HEK293 (cell line): ENCODE measurements around the gene CARD10.

Experiments used
- CTCF ChIA-PET: fragments of 350-600 bp; formaldehyde crosslinking; extraction: SDS; loops from one replicate; lab custom pipeline; 2021; ENCODE audit warnings: antibody characterized with exemption; lab: Yijun Ruan, JAX
- POLR2A ChIA-PET: fragments of 300-600 bp; formaldehyde crosslinking; extraction: SDS; loops from one replicate; lab custom pipeline; 2020; ENCODE audit warnings: antibody characterized with exemption, inconsistent platforms; lab: Yijun Ruan, JAX
- H3K27ac ChIP-seq: fragments of 200-500 bp; sonication (Bioruptor generic); 2 replicates; pipeline ENCODE4 v1.5.1; 2014; ENCODE audit warnings: low read depth, low read length, control low read depth, inconsistent platforms; ENCODE audit errors: extremely low read depth
- H3K36me3 ChIP-seq, 2 experiments: fragments of 200-500 bp in 1 of 2; sonication (Bioruptor generic) in 1 of 2; 1 replicate in 1 of 2; 2 replicates in 1 of 2; pipeline ENCODE4 v1.5.1; 2014 to 2017; ENCODE audit warnings: inconsistent platforms in 2 of 2, low read length in 2 of 2; ENCODE audit not compliant: control insufficient read depth in 2 of 2, insufficient read depth in 1 of 2
- H3K4me1 ChIP-seq: fragments of 200-500 bp; sonication (Bioruptor generic); 2 replicates; pipeline ENCODE4 v1.5.1; 2014; ENCODE audit warnings: mild to moderate bottlenecking, low read length, inconsistent platforms; ENCODE audit not compliant: control insufficient read depth, insufficient read depth
- H3K4me3 ChIP-seq: 2 replicates; pipeline ENCODE4 v1.5.1; 2011; ENCODE audit warnings: low read depth, mild to moderate bottlenecking, control low read depth, low read length, moderate library complexity
- H3K9me3 ChIP-seq: fragments of 200-500 bp; sonication (Bioruptor generic); 2 replicates; pipeline ENCODE4 v1.5.1; 2014; ENCODE audit warnings: low read depth, low read length, inconsistent platforms; ENCODE audit not compliant: control insufficient read depth, insufficient read depth
- GLI2 ChIP-seq: fragments of 450-650 bp; formaldehyde crosslinking; IDR thresholded peaks from 2 replicates; pipeline ENCODE4; 2017; ENCODE audit warnings: missing biosample characterization, missing genetic modification characterization, low read depth, borderline replicate concordance
- GLIS1 ChIP-seq: fragments of 450-650 bp; formaldehyde crosslinking; IDR thresholded peaks from 2 replicates; pipeline ENCODE4 v1.5.1; 2016; ENCODE audit warnings: missing biosample characterization, missing genetic modification characterization
- MEIS1 ChIP-seq: sonication (generic); formaldehyde crosslinking; IDR thresholded peaks from 2 replicates; pipeline ENCODE4 v1.8.1; 2022; ENCODE audit warnings: missing genetic modification reagents, mild to moderate bottlenecking, borderline replicate concordance
- ZBTB1 ChIP-seq: fragments of 450-650 bp; formaldehyde crosslinking; IDR thresholded peaks from 2 replicates; pipeline ENCODE4 v1.5.1; 2016; ENCODE audit warnings: missing biosample characterization, missing genetic modification characterization
- ZBTB8A ChIP-seq: fragments of 450-650 bp; formaldehyde crosslinking; IDR thresholded peaks from 2 replicates; pipeline ENCODE4 v1.5.1; 2016; ENCODE audit warnings: missing biosample characterization, missing genetic modification characterization
- ZIC2 ChIP-seq: fragments of 450-650 bp; formaldehyde crosslinking; IDR thresholded peaks from 2 replicates; pipeline ENCODE4 v1.5.1; 2016; ENCODE audit warnings: missing biosample characterization, missing genetic modification characterization
- ZNF211 ChIP-seq: fragments of 450-650 bp; formaldehyde crosslinking; IDR thresholded peaks from 2 replicates; pipeline ENCODE4 v1.5.1; 2016; ENCODE audit warnings: low read depth, missing biosample characterization, missing genetic modification characterization
- ZNF223 ChIP-seq: fragments of 450-650 bp; formaldehyde crosslinking; IDR thresholded peaks from 2 replicates; pipeline ENCODE4 v1.5.1; 2016; ENCODE audit warnings: missing biosample characterization, missing genetic modification characterization
- ZNF239 ChIP-seq: fragments of 450-650 bp; formaldehyde crosslinking; IDR thresholded peaks from 2 replicates; pipeline ENCODE4 v1.5.1; 2016; ENCODE audit warnings: missing biosample characterization, missing genetic modification characterization
- ZNF366 ChIP-seq: fragments of 450-650 bp; formaldehyde crosslinking; conservative IDR thresholded peaks from 2 replicates; pipeline ENCODE4 v1.5.1; 2016; ENCODE audit warnings: missing biosample characterization, missing genetic modification characterization
- ZNF426 ChIP-seq: fragments of 450-650 bp; formaldehyde crosslinking; IDR thresholded peaks from 2 replicates; pipeline ENCODE4 v1.5.1; 2017; ENCODE audit warnings: missing biosample characterization, missing genetic modification characterization, mild to moderate bottlenecking, inconsistent platforms, moderate library complexity
- ZNF514 ChIP-seq: fragments of 450-650 bp; formaldehyde crosslinking; IDR thresholded peaks from 2 replicates; pipeline ENCODE4 v1.5.1; 2016; ENCODE audit warnings: missing biosample characterization, missing genetic modification characterization
- ZNF521 ChIP-seq: fragments of 450-650 bp; formaldehyde crosslinking; IDR thresholded peaks from 2 replicates; pipeline ENCODE4 v1.5.1; 2017; ENCODE audit warnings: missing biosample characterization, mild to moderate bottlenecking, missing genetic modification characterization
- ZNF677 ChIP-seq: fragments of 450-650 bp; IDR thresholded peaks from 2 replicates; pipeline ENCODE4 v1.5.0; 2018; ENCODE audit warnings: missing biosample characterization, mild to moderate bottlenecking, missing genetic modification characterization, moderate library complexity
- ZNF830 ChIP-seq: fragments of 450-650 bp; IDR thresholded peaks from 2 replicates; pipeline ENCODE4 v1.5.0; 2018; ENCODE audit warnings: missing biosample characterization, missing genetic modification characterization, low read depth, mild to moderate bottlenecking, moderate library complexity
- TF ChIP-seq, protein P1 (sequence below): fragments of 450-650 bp; formaldehyde crosslinking; IDR thresholded peaks from 2 replicates; pipeline ENCODE4 v1.5.1; 2016; ENCODE audit warnings: missing biosample characterization, missing genetic modification characterization
- TF ChIP-seq, protein P2 (sequence below): fragments of 450-650 bp; formaldehyde crosslinking; IDR thresholded peaks from 2 replicates; pipeline ENCODE4 v1.5.1; 2016; ENCODE audit warnings: missing biosample characterization, missing genetic modification characterization, borderline replicate concordance
- TF ChIP-seq, protein P3 (sequence below): fragments of 450-650 bp; IDR thresholded peaks from 2 replicates; pipeline ENCODE4 v1.5.1; 2018; ENCODE audit warnings: missing biosample characterization, missing genetic modification characterization
- TF ChIP-seq, protein P4 (sequence below): fragments of 450-650 bp; formaldehyde crosslinking; IDR thresholded peaks from 2 replicates; pipeline ENCODE4 v1.5.1; 2016; ENCODE audit warnings: missing biosample characterization, missing genetic modification characterization

Gene CARD10

DNA sequence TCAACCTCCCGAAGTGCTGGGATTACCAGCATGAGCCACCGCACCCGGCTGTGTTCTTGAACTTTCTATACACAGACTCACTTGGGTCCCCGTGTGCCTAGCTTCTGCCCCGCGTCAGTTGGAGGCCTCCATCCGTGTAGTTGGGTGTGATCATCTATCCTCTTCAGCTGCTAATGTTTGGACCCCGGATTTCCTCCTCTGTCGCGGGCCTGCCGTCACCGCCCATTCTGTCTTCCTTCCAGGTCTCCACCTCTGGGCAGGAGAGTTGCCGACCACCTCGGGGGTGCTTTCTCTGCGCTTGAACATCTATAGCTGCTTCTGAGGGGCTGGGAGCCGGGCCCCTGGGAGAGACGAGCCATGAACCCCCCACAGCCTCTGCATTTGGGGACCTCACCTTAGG is 46.6 kb upstream of the CARD10 start (continued):
- TF ChIP-seq, protein P1, sequence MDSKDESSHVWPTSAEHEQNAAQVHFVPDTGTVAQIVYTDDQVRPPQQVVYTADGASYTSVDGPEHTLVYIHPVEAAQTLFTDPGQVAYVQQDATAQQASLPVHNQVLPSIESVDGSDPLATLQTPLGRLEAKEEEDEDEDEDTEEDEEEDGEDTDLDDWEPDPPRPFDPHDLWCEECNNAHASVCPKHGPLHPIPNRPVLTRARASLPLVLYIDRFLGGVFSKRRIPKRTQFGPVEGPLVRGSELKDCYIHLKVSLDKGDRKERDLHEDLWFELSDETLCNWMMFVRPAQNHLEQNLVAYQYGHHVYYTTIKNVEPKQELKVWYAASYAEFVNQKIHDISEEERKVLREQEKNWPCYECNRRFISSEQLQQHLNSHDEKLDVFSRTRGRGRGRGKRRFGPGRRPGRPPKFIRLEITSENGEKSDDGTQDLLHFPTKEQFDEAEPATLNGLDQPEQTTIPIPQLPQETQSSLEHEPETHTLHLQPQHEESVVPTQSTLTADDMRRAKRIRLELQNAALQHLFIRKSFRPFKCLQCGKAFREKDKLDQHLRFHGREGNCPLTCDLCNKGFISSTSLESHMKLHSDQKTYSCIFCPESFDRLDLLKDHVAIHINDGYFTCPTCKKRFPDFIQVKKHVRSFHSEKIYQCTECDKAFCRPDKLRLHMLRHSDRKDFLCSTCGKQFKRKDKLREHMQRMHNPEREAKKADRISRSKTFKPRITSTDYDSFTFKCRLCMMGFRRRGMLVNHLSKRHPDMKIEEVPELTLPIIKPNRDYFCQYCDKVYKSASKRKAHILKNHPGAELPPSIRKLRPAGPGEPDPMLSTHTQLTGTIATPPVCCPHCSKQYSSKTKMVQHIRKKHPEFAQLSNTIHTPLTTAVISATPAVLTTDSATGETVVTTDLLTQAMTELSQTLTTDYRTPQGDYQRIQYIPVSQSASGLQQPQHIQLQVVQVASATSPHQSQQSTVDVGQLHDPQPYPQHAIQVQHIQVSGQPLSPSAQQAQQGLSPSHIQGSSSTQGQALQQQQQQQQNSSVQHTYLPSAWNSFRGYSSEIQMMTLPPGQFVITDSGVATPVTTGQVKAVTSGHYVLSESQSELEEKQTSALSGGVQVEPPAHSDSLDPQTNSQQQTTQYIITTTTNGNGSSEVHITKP (tag by site-specific recombination) = no peak
- TF ChIP-seq ZNF514 = no peak
- TF ChIP-seq, protein P2, sequence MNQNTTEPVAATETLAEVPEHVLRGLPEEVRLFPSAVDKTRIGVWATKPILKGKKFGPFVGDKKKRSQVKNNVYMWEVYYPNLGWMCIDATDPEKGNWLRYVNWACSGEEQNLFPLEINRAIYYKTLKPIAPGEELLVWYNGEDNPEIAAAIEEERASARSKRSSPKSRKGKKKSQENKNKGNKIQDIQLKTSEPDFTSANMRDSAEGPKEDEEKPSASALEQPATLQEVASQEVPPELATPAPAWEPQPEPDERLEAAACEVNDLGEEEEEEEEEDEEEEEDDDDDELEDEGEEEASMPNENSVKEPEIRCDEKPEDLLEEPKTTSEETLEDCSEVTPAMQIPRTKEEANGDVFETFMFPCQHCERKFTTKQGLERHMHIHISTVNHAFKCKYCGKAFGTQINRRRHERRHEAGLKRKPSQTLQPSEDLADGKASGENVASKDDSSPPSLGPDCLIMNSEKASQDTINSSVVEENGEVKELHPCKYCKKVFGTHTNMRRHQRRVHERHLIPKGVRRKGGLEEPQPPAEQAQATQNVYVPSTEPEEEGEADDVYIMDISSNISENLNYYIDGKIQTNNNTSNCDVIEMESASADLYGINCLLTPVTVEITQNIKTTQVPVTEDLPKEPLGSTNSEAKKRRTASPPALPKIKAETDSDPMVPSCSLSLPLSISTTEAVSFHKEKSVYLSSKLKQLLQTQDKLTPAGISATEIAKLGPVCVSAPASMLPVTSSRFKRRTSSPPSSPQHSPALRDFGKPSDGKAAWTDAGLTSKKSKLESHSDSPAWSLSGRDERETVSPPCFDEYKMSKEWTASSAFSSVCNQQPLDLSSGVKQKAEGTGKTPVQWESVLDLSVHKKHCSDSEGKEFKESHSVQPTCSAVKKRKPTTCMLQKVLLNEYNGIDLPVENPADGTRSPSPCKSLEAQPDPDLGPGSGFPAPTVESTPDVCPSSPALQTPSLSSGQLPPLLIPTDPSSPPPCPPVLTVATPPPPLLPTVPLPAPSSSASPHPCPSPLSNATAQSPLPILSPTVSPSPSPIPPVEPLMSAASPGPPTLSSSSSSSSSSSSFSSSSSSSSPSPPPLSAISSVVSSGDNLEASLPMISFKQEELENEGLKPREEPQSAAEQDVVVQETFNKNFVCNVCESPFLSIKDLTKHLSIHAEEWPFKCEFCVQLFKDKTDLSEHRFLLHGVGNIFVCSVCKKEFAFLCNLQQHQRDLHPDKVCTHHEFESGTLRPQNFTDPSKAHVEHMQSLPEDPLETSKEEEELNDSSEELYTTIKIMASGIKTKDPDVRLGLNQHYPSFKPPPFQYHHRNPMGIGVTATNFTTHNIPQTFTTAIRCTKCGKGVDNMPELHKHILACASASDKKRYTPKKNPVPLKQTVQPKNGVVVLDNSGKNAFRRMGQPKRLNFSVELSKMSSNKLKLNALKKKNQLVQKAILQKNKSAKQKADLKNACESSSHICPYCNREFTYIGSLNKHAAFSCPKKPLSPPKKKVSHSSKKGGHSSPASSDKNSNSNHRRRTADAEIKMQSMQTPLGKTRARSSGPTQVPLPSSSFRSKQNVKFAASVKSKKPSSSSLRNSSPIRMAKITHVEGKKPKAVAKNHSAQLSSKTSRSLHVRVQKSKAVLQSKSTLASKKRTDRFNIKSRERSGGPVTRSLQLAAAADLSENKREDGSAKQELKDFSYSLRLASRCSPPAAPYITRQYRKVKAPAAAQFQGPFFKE (tag by site-specific recombination) = no peak

DNA sequence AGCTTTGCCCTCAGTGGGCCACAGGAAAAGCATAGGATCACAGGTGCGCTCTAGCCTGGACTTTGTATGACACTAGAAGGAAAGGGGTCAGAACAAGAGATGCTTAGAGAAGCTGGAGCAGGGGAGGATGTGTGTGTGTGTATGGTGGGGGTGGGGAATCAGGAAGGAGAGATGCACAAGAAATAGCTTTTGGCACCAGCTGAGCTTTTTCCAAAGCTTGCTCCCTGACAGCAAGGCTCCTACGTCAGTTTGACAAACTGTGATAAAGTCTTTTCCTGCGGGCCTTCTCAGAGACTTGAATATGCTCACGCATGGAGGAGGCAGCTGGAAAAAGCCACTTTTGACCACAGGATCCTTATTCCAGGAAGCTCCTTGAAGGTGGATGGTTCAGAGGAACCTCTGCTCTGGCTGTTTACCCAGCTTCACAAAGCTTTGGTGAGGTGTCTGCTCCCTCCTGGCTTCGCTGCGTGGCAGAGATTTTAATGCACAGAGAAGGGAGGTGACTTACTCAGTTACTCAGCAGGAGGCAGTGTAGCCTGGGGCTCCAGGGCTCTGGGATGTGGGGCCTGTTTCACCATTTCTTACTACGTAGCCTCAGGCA is 45.0 kb upstream of the CARD10 start:
- no peak overlapping the region for H3K27ac ChIP-seq
- ChIA-PET POLR2A (interaction anchor here (1.0 to 3.2 kb wide), 7 partner anchors 8 to 44 kb away, joined by 3 to 21 read pairs (median 5); partner anchors contain the start of gene GGA1), CTCF (interaction anchor here (0.5 to 10.7 kb wide), 12 partner anchors 9 to 401 kb away, joined by 3 to 608 read pairs (median 6); no protein-coding TSS in a partner anchor)

DNA sequence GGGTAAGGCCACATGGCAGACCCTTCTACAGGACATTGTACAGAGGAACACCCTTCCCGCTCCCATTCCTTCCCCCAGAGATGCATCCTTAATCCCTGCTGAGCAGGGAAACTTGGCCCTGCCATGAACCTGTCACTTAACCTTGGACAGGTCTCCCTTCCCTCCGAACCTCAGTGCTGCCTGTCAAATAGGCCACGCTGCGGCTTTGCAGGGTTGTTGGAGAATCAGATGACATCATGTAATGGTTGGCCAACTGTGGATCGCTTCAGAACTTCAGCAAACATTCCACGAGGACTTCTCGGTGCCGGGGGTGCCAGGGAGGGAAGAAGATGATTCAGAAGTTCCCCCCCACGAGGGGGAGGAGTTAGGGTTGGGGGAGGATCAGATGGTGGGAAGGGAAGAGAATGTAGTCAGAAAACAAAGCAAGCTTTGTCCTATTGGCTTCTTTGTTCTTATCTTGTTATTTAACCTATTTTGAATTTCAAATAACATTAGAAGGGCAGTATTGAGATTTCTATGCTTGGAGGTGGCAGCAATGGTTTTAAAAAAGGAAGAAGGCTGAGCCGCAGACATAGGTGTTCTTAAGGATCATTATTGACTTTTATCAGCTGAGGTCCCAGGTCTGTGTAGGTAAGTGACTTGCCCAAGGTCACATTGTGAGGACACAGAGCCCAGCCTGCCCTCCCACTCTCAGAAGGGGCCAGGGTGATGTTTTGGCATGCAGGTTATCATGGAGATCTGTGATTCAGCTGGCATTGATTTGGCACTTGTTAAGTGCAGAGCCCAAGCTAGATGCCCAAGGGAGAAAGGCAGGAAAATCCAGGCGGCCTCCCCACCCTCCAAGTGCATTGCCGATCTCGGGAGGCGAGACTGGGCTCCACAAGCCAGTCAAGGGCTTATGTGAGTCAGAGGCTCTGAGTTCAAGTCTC is 44.2 kb upstream of the CARD10 start:
- Histone ChIP-seq H3K9me3 (no peaks in the 10 kb centered on the region), H3K4me1 (peaks cover 12% of the 10 kb centered on the region), H3K36me3 (peaks cover 0 to 40% of the 10 kb centered on the region in 2 experiments; a peak in 2 of 3 replicates), H3K4me3 (no peak overlapping the region), H3K27ac (peak overlapping the region; percentile 37)
- ChIA-PET POLR2A (interaction anchor here (0.7 to 3.2 kb wide), 8 partner anchors 9 to 45 kb away, joined by 3 to 21 read pairs (median 4); partner anchors contain the start of gene GGA1), CTCF (interaction anchor here (0.5 to 10.7 kb wide), 15 partner anchors 8 to 402 kb away, joined by 3 to 608 read pairs (median 5); a partner anchor contains a TSS)
- TF ChIP-seq ZNF211 (tag by site-specific recombination) = no peak
- TF ChIP-seq ZNF830 (tag by site-specific recombination) = no peak
- no peak for TF ChIP-seq ZBTB1
- TF ChIP-seq, protein P3, sequence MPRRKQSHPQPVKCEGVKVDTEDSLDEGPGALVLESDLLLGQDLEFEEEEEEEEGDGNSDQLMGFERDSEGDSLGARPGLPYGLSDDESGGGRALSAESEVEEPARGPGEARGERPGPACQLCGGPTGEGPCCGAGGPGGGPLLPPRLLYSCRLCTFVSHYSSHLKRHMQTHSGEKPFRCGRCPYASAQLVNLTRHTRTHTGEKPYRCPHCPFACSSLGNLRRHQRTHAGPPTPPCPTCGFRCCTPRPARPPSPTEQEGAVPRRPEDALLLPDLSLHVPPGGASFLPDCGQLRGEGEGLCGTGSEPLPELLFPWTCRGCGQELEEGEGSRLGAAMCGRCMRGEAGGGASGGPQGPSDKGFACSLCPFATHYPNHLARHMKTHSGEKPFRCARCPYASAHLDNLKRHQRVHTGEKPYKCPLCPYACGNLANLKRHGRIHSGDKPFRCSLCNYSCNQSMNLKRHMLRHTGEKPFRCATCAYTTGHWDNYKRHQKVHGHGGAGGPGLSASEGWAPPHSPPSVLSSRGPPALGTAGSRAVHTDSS (tag by site-specific recombination) = no peak
- TF ChIP-seq, protein P4, sequence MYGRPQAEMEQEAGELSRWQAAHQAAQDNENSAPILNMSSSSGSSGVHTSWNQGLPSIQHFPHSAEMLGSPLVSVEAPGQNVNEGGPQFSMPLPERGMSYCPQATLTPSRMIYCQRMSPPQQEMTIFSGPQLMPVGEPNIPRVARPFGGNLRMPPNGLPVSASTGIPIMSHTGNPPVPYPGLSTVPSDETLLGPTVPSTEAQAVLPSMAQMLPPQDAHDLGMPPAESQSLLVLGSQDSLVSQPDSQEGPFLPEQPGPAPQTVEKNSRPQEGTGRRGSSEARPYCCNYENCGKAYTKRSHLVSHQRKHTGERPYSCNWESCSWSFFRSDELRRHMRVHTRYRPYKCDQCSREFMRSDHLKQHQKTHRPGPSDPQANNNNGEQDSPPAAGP (tag by site-specific recombination) = peak; percentile 84; the same call in 1 of the 2 replicates
- TF ChIP-seq ZBTB8A (tag by site-specific recombination) = peak; percentile 6; the same call in 1 of the 2 replicates
- no peak for TF ChIP-seq ZNF426 (tag by site-specific recombination)
- TF ChIP-seq ZNF366 (tag by site-specific recombination) = peak; percentile 51; the same call in 1 of the 2 replicates

More for the DNA sequence above, 45.0 kb upstream of the CARD10 start:
- peaks cover 0 to 43% of the 10 kb centered on the region in 2 experiments; a peak in 2 of 3 replicates for H3K36me3 ChIP-seq
- H3K4me3 ChIP-seq = no peak overlapping the region
- H3K9me3 ChIP-seq = no peaks in the 10 kb centered on the region
- no peak for TF ChIP-seq MEIS1
- peak; percentile 69 for TF ChIP-seq ZIC2 (tag by site-specific recombination)
- no peak for TF ChIP-seq ZNF677 (tag by site-specific recombination)
- no peak for TF ChIP-seq GLI2 (tag by site-specific recombination)
- peak; percentile 18; the same call in 1 of the 2 replicates for TF ChIP-seq GLIS1
- TF ChIP-seq ZNF521 (tag by site-specific recombination) = no peak
- peak; percentile 90 for TF ChIP-seq ZNF239 (tag by site-specific recombination)
- no peak for TF ChIP-seq ZNF223 (tag by site-specific recombination)
- TF ChIP-seq, all 188 proteins: peak for 3
- peaks cover 15% of the 10 kb centered on the region for H3K4me1 ChIP-seq
